Skin of body (tissue), 2 donors: ENCODE data around the gene PAM. TPM values are rescaled to one million over a fixed set of nuclear protein-coding genes. Genes with fewer than 3 reads are reported as not detected.

Experiments
- DNase-seq: peaks from one replicate; lab custom pipeline; 2025; lab: John Stamatoyannopoulos, UW
- total RNA-seq: library from RNA; depleted of rRNA; stranded (reverse); fragments of >200 nt; gene quantifications from one replicate; pipeline ENCODE4 v1.2.3, GENCODE V29; 2014

The PAM gene
- total RNA-seq, 1 donor from 2014 or later = 77.2 TPM

DNA sequence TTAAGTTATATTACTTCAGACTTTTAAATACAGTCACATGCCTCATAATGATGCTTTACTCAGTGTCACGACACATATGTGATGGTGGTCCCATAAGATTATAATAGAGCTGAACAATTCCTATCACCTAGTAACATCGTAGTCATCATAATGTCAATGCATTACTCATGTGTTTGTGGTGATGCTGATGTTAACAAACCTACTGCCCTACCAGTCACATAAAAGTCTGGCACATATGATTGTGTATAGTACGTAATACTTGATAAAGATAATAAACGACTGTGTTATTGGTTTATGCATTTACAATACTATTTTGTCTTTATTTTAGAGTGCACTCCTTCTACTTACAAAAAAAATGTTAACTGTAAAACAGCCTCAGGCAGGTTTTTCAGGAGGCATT lies 103.7 kb downstream of the PAM start:
- DNase-seq = no peak

DNA sequence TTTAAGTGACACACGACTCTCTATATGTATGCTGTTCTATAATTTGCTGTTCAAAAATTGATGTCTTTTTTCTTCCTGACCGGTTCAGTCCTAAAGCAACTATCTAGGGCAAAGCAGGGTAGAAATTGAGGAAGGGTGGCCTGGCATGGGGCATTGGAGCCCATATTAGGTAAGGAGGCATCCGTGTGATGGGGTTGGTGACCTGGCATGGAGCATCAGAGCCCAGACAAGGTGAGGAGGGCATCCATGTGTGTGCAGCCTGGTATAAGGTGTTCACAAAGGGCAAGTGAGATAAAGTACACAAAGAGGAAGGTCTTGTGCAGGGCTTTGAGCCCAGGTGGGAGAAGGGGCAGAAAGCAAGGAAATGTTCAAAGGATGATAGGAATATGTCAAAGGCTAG lies 104.9 kb downstream of the PAM start:
- no peak for DNase-seq

DNA sequence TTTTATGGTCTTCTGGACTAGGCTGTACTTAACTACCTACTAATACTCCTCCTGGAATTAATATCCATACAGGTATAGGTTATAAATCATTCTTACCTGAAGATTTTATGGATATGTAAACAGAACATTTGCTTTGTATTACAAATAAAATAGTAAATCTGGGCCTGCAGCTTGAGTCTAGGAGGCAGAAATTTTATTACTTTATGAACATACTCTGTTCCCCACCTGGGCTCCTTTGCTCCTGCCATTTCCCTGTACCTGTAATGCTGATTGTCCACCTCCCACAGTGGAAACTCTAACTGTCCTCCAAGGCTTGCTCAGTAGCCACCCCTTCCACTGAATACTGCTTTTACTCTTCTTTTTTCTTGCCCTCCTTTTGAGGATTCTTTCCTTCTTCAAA lies 108.0 kb downstream of the PAM start:
- no peak for DNase-seq

DNA sequence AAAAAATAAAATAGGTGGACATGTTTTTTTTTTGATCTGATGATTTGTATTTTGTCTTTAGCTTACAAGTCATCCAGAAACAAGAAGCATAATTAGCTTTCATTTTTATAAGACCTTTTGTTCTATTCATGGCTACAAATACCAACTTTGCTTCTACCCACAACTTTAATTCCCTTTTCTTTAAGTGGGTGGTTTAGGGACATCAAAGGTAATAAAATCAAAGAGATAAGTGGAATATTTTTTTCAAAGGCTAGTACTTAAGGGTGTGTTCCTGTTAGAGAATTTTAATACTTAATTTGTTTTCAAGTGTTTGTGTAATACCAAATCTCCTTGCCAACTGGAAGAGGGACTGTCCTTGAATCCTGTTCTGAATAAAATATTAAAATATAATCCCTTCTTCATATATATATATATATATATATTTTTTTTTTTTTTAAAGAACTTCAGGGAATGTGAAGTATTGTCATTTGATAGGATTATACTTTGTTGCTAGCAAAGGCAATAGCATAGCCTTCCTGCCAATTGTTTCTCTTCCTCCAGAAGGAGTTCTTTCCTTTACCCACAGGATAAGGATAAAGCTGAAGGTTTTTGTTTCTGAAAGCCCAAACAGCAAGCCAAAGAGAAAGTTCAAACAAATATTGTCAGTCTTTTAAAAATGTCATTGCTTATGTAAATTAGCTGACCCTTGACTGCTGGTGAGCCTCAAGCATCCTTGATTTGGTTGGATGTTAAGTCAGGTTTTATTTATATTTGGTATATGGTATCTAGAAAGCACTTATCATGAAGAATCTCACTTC lies 108.9 kb downstream of the PAM start:
- no peak for DNase-seq

DNA sequence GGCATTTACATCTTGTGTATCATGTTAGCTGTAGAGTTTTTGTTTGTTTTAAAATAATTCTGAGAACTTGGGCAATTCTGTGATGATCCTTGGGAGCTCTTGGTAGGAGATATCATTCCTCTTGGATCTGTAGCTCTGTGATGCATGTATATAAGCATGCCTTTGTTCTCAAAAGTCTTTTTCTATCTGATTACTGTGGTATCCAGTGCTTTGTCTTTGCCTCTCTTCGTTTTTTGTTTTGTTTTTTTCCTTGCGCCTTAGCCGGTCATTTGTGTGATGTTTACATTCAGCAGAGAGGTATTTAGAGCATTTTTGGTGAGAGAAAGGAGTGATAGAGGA lies 110.0 kb downstream of the PAM start:
- DNase-seq = no peak

DNA sequence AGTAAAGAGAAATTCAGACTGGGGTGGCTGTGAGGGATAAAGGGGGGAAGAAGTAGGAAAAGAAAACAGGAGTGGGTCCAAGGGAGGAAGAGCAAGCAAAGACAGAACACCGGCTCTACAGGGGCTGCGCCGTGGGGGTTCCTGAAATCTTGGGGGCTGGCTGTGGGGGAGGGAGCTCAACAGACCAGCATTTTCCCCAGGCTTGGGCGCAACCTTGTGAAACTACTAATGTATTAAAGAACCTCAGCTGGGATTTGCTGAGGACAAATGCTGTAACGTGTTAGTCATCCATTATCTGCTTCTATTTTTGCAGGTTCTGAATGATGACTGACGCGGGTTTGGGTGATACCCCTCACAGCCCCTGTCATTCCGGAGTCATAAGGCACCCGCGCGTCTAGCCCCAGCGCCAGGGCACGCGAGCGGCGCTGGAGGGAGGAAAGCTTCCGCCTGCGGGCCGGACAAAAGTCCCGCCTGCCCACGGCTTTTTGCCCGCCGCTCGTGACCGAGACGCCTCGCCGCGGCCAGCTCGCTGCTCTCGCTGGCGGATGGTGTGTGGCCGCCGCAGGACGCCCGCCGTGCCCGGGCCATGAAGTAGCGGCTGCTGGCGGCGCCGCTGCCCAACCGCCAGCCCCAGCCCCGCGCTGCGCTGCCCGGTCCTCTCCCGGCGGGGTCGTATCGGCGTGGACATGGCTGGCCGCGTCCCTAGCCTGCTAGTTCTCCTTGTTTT lies 110.6 kb downstream of the PAM start:
- peak; percentile 65 for DNase-seq

DNA sequence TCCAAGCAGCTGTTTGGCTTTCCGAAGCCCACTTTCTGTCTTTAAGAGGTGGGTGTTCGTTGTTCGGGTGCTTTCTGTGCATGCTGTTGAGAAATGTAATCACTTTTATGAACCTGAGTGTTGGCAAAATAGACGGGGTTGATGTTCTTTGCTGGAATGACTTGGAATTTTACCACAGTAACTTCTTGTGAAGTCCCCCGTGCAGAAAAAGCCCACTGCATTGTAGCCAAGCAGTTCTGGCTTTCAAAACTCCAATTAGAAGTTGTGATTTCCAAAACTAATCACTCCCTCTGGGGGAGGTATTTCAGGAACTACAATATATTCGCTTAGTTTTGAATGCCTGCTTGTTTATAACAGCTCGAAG lies 111.1 kb downstream of the PAM start:
- DNase-seq = peak; percentile 44

DNA sequence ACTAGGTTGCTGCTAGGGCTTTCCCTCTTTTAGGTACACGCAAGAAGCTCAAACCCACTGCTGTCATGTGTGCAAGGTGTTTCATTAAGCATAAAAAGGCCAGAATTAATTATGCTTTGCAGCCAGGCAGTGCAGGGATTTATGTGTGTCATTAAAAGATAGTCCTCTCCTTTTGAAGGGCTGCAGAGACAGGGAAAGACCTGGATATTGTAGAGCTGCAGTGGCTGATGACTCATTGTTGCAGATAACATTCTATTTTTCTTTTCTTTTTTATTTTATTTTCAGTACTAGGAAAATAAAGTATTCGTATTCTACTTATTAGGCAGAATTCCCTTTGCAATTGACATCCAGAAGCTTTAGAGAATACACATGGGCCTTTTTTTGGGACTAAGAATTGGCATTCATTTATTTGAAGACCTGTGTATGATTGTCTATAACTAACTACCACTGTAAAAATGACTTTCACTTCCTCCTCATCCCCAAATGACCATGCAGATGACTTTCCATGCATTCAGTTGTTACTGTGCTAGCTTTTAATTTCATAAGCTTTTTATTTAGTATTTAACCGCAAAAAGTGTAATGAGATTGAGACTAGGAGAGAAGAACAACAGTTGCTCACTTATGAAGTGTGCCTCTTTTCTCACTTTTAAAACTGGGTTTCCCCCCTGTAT lies 113.0 kb downstream of the PAM start:
- no peak for DNase-seq

DNA sequence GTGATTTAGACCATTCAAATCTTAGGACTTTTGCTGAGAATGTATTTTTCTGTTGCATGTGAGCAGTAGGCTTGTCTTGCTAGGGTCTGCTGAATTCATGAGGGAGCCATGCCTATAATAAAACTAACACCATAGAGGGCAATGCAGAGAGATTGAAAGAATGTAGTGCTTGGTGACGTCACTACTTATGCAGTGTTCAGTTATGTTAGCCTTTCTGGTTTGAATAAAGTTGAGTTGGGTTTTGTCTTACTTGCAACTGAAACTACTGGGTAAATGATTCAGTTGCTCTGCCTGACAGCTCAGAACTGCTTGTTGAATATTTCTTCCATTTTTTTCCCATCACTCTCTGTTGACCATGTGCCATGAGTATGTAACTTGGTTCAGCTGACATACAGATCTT lies 114.1 kb downstream of the PAM start:
- DNase-seq = no peak

DNA sequence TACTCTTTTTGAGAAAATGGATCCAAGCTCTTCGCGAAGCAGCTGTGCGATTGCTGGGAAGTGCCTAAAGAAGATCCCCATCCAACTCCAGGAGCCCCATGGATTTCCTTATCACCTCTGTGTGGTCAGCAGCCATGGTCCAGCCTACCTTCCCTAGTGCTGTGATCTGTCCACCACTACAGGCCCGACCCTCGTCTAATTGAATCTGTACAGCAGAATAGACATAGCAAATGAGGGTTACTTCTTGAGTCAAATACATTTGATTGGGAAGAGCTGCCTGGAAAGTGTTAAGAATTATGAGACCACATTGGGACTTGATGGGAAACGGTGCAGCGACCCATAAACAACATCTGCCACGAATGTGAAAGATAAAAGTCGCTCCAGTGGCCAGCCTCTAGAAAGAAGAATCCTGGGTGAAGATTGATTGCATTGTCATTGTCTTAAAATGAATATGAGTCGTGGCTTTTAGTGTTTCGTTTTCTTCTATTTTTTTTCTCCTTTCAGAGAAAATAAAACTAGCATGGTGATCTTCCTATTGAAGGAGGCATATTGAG lies 118.4 kb downstream of the PAM start:
- no peak for DNase-seq

DNA sequence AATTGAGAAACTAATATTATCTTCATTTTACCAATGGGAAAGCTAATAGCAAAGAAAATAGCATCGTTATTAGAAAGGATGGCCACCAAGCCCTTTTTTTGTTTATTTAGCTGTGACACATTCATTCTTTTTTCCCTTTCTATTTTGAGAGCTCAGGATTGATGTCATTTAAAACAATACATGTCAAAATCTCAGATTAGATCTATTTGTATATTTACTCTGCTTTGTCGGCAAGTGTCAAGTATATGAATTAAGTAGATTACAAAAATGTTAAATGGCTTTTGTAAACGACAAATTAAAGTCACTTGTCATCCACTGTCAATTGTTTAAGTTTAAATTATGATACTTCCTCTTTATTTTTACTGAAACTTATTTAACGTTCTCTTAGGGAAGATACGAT lies 118.9 kb downstream of the PAM start:
- no peak for DNase-seq

DNA sequence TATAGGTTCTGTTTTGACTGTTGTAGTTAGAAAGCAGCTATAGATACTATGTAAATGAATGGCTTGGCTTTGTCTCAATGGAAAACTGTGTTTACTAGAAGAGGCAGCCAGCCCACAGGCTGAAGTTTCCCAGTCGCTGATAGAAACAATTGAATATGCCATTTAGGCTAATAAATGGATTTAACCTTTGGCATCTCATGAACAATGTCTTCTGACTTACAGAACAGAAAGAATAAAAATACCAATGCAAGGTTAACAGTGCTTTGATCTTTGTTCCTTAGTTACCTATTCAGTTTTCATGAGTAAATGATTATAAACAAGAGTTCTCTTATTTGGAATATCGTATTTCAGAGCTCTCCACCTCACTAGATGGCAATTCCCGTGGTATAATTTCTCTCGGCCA lies 120.6 kb downstream of the PAM start:
- no peak for DNase-seq

DNA sequence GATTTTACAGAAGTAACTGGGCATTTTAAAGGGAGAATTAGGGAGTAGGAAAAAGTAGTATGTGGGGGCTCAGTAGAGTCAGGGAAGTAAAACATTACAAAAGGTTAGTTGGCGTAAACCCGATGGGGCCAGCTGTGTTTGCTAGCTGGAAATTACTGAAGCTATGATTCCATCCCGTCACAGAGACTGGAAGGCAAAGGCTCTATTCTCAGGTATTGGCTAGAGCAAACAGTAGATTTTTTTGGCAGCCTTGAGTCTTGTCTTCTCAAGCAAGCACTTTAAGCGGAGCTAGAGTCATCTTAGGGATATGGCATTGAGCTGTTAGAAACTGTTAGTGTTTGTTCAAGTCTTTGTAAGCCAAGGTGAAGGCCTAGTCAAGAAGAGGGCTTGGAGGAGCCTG lies 121.5 kb downstream of the PAM start:
- no peak for DNase-seq

DNA sequence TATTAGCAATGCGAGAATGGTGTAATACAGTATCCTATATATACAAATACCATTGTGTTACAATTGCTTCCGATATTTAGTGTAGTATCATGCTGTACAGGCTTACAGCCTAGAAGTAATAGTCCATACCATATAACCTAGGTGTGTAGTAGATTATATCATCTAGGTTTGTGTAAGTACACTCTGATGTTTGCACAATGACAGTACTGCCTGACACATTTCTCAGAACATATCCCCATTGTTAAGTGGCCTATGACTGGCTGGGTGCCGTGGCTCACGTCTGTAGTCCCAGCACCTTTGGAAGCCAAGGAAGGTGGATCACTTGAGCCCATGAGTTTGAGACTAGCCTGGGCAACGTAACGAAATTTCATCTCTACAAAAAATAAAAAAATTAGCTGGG lies 124.6 kb downstream of the PAM start:
- no peak for DNase-seq

DNA sequence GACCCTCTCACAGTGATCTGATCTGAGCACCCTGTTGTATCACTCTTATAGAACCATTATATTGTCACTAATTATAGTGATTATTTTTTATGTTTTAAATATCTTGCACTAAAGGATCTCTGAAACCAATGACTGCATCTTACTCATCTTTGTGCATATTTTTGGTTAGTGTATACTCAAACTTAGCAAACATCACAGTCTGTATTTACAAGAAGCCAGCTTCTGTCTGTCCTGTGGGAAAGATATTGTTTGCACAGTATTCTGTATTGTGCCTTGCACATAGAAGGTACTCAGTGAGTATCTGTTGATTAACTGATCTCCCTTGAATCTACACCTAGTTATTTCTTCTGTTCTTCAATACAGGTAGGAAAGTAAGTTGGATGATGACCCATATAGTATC lies 131.5 kb downstream of the PAM start:
- no peak for DNase-seq

DNA sequence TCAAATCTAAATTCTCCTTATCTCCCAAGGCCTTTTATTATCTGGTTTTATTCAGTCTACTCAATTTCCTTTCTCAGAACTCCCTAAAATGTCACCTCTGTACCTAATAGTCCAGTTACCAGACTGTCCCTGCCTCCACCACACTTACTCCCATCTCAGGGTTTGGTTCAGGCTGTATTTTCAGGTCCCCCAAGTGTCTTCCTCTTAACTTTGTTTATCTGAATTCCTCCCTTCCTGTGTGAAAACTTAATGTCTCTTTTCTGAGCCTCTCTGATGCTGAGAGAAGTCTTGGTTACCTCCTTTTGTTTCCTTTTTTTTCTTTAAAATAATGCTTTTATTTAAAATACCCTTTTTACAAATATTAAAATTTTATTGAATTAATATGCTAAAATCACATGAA lies 133.4 kb downstream of the PAM start:
- no peak for DNase-seq

DNA sequence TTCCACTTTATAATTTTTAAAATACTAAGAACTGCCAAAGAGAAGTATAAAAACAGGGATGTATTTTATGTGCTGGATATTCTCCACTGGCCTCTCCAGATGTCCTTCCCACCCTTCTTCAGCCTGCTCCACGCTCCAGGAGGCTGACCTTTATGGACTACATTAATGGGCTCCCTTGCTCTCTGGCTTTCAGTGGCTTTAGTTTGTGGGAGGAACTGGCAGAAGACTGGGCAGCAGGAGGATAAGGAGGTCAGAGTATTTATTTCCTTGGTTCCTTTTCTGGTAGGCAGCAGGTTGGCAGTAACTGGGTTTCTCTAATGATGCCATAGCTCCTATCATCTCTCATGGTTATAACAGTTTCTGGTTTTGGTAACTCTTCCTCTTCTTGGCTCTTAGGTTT lies 133.9 kb downstream of the PAM start:
- no peak for DNase-seq

DNA sequence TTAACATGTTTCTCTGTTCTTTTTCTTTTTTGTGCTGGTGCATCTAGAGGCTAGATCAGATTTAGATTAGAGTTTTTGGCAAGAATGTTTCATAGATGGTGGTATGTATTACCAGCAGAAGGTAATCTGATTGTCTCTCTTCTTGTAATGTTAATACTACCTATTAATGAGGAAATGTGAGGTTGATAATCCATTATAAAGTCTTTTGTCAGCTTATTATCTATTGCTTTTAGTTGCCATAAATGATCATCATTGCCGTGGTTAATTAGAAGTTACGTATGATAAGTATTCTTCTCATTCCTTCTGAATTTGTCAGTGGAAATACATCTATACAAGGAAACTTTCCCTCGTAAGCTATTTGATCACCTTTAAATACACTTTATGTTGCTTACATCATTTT lies 135.0 kb downstream of the PAM start:
- DNase-seq = no peak

DNA sequence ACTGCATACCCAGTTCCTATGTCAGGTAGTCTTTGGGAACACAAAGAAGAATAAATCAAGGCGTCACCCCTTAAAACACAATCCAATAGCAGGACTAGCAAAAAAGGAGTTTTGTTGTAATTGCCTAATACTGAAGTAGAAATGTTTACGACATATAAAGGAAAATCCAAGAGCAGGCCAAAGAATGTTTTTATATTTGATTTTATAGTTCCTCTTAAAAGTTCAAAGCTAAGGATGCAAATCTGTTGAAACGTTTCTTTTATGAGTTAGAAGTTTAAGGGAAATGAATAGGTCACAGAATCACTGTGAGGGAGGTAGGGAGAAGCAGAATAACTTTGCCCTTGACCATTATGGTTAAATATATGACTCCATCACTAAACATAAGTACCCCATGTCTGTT lies 136.1 kb downstream of the PAM start:
- DNase-seq = no peak

DNA sequence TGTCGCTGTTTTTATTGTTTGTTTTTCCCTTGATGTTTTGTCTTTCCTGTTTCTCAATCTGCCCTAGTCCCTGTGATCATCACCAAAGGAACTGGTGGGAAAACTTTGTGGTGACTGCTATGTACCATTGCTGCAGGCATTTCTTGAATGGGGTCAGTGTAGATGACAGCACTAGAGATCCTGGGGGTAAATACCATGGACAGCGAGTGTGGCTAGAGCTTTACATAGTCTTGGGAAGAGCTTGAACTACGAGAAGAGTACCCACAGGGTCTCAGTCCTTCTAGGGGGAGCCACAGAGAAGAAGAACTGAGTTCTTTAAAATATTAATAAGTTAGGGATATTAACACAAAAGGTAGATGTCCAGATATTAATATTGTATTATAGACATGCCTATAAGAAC lies 138.8 kb downstream of the PAM start:
- no peak for DNase-seq

DNA sequence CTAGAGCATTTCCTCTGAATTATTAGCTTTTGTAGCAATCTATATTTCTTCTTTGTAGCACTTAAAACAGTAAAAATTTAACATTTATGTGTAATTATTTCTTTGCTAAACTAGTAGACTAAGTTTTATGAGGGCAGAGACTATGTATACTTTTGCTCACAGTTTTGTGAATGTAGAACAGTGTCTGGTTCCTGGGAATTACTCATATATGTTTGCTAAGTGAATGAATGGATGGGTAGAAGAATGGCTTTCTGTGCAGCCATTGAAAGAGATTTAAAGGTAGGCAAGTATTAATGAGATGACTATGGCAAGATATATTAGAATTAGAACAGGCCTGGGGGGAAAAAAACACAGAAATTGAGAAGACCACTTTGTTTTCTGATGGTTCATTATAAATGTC lies 140.1 kb downstream of the PAM start:
- DNase-seq = no peak

DNA sequence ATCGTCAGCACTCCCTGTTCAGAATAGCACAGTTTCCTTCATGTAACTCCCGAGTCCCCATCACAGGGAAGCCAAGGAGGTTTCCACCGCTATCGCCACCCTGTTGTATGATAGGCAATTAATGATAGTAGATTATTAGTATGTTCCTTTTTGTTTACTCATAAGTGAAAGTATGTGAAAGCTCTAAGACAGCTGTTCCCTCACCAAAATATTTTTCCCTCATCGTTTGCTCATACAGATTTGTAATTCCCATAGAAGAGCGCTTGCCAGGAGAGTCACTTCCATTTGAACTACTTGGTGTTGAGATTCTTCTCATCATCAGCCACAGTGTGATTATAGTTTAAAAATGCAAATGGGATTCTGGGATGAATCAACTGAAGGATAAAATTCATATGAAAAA lies 140.9 kb downstream of the PAM start:
- no peak for DNase-seq
